MV-4-11 (cell line): Measurements from ENCODE around the gene BAD.

ENCODE experiments used
- DNase-seq: peaks from one replicate; lab custom pipeline; 2025; lab: John Stamatoyannopoulos, UW

Gene BAD

DNA sequence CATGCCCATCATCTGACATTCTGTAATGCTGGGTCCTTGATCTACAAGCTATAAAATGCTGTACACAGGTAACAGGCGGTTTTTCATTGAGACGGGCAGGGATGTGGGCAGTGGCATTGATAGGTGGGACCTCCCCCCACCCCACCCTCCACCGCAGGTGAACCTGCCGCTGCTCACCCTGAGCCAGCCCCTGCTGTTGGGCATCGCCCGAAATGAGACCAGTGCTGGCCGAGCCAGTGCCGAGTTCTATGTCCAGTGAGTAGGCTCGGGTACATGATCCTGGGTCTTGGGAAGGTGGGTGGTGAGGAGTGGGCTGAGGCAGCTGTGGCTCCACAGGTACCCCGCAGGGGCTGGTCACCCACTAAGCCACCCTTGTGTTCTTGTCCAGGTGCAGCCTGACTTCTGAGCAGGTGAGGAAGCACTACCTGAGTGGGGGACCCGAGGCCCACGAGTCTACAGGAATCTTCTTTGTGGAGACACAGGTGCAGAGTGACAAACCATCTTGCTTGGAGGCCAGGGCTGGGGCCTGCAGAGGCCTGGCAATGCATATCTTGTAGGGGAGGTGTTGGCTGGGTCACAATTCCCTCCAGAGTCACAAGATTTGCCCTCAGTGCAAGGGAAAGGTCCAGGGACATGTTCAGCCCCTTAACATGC, 55.2 kb downstream of the BAD start:
- no peak for DNase-seq

DNA sequence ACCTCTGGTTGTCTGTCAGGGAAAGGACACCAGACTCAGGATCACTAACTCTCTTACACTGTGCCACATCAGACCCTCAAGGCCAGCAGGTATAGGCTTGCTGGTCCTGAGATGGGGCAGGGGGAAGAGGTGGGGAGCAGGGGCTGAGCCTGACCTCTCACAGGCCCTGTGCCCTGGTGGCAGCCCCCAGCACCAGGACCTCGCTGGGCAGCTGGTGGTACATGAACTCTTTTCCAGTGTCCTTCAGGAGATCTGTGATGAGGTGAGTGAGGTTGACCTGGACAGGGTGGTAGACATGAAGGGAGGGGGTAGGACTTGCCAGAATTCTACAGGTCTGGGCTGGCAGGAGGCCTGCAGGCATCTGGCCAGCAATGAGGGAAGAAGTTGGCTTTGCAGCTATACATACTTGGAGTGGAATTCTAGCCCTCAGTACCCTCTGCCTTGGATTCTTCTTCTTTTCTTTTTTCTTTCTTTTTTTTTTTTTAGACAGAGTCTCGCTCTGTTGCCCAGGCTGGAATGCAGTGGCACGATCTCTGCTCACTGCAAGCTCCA, 57.0 kb downstream of the BAD start:
- no peak for DNase-seq

DNA sequence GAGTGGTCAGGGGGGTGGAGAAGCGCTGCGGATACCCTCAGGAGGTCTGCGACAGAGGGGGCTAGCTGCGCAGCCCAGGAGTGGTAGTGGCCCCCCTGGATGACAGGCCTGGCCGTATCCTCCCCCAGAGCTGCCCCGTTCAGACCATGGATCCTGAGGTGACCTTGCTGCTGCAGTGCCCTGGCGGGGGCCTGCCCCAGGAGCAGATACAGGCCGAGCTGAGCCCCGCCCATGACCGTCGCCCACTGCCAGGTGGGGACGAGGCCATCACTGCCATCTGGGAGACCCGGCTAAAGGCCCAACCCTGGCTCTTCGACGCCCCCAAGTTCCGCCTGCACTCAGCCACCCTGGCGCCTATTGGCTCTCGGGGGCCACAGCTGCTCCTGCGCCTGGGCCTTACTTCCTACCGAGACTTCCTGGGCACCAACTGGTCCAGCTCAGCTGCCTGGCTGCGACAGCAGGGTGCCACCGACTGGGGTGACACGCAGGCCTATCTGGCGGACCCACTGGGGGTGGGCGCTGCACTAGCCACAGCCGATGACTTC, 57.9 kb downstream of the BAD start:
- DNase-seq: peak; percentile 81

DNA sequence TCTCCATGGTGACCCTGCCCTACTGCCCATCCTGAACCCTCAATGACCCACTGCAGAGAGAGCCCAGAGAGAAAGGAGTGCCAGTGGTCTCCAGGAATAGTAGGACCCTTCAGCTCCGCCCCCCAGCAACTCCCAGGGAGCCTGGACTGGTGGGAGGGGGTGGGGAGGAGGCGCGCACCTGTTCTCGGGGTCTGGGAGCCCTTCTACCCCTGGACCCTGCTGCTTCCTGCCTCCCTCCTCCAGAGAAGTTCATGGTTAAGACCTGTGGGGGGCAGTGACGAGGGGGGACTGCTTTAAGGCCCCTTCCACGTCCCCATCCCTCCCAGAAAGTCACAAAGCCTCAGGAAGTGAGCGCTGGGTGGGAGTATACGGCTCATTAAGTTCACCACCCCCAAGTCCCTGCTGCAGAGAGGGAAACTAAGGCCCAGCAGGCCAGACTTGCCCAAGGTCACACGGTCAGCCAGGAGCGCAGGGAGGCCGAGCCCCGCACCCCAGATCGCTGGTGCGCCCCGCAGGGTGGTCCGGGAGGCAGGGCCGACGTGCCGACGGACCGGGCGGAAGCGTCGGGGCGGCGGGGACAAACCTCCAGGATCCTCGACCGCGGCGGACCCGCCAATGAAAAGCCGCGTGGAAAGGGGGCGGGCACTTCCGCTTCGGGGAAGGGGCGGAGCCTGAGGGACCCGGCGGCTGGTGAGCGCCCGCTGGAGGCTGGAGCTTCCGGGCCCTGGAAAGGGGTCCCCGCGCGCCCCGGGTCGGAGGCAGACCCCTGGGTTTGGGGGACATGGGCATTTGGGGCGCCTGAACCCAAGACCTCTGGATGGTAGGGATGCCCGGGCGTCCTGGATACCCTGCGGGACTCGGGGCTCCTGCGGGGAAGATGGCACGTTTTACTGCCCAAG, 58.6 kb downstream of the BAD start, which contains the start of the genes NUDT22 and TRPT1:
TSS of gene NUDT22 (plus strand) at position 667 of the 899 bp plus-strand sequence. CDS start 379 bp downstream, outside the sequence.
TSS of gene TRPT1 (minus strand) at position 579 of the 899 bp plus-strand sequence. CDS start at position 253, 326 bp downstream.
- peak; percentile 75 for DNase-seq

DNA sequence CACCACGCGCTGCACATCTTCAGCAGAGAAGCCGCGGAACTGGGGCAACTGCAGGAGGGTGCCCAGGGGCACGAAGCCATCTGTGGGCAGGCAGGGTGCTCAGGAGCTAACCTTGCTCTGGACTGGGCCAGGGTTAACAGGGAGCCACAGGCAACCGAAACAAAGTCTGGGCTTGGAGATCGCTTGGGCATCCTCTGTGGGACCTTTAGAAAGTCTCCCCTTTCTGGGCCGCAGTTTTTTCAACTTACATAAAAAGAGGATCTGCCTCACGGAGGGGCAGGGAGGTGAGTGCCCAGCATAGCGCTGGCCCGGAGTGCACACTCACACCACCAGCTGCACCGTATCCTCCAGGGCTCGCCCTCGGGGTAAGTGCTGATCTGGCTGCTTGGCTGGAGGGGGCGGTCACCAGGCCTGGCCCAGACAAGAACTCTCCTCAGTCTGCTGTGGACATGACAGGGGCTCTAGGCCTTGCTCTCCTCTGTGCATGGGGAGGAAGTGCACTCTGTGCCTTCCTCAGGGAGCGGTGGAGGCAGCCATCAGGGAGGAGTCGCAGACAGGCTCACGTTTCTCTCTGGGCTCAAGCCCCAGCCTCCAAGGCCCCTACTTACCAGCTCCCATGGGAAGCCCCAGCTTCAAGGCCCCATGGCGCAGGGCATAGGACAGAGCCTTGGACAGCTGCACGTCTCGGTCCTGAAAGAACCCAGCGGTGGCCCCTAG, 59.4 kb downstream of the BAD start:
- DNase-seq: no peak

DNA sequence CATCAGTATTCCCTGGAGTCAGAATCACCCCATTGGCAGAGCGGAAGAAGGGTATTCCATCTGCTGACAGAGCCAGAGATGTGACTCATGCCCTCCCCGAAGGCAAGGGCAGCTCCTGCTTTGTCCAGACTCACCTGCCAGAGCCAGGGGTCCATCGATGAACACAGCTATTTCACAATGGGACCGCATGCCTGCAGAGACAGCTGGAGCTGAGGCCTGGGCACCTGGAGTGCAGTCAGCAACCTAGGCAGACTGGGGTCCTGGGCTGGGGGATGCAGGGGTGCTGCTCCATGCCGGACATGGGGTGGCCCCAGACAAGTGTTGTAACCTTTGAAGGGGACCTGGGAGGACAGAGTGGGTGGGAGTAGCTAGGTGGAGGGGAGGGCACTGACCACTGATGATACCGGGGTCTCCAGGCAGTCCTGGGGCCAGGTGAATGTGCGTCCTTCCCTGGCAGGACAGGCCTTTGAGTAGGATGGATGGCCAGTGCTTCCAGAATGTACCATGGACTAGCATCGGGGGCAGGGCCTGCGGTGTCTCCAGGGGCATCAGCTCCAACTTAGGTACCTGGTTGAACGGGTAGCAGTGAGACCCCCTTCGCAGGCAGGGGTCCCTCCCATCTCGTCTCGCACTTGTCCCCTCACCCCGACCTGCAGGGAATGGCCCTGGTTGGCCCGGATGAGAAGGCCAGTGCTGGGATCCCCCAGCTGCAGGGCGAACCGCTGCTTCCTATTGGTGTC, 60.1 kb downstream of the BAD start:
- DNase-seq: no peak

DNA sequence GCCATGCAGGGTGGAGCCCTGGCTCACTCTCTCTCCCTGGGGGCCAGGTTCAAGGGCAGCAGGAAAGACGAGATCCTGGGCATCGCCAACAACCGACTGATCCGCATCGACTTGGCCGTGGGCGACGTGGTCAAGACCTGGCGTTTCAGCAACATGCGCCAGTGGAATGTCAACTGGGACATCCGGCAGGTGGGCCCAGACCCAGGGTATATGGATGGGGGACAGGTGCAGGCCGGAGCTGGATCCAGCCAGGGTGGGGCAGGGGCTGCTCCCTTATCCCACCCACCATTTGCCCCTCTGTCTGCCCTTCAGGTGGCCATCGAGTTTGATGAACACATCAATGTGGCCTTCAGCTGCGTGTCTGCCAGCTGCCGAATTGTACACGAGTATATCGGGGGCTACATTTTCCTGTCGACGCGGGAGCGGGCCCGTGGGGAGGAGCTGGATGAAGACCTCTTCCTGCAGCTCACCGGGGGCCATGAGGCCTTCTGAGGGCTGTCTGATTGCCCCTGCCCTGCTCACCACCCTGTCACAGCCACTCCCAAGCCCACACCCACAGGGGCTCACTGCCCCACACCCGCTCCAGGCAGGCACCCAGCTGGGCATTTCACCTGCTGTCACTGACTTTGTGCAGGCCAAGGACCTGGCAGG, 61.3 kb downstream of the BAD start:
- DNase-seq: no peak

DNA sequence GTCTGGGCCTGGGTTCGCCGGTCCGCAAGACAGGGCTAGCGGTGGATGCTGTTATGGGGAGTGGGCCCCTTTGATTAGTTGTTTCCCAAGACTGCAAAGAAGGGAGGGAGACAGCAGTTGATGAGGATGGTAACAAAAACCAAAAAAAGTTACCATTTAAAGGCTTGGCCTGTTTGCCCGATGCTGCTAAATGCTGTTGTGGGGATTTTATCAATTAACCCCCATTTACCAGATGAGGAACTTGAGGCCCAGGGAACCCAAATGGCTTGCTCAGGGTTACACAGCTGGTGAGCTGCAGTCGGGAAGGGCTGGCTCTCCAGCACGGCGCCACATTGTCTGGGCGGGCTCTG, 61.8 kb downstream of the BAD start:
- DNase-seq: no peak

DNA sequence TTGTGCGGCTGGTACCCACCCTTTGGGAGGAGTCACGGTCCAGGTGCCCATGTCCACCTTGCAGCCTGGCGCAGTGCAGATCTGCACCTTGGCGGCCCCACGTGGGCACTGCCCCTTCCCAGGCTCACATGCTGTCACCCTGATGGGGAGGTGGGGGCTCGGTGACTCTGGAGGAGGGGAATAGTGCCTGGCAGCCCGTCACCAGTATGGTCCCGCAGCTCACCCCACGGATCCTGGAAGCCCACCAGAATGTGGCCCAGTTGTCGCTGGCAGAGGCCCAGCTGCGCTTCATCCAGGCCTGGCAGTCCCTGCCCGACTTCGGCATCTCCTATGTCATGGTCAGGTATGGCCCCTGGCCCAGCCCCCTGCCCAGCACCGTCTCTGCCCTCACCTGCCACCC, 63.7 kb downstream of the BAD start:
- DNase-seq: no peak

DNA sequence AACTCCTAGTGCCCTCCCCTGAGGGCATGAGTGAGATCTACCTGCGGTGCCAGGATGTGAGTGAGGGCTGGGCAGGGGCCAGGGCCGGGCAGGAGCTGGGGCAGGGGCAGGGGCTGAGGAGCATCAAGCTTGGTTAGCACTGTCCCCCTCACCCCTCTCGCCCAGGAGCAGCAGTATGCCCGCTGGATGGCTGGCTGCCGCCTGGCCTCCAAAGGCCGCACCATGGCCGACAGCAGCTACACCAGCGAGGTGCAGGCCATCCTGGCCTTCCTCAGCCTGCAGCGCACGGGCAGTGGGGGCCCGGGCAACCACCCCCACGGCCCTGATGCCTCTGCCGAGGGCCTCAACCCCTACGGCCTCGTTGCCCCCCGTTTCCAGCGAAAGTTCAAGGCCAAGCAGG, 64.2 kb downstream of the BAD start:
- DNase-seq: no peak
